Pons (tissue), 1 donor: ENCODE results near the gene SH2D7.

Experiments used
- DNase-seq: peaks from one replicate; pipeline ENCODE4 v3.0.0-alpha.2; 2016; ENCODE audit warnings: low spot score

The SH2D7 gene

GRCh38 chr15:78092261-78093041 is at the start of gene SH2D7:
SH2D7 (plus strand) TSS chr15:78092561; CDS start chr15:78092585, 24 bp downstream.
- DNase-seq, result no peak

- DNase-seq, result no peak
Measured at GRCh38 chr15:78044407-78045155, 47.8 kb upstream of the SH2D7 start.

GRCh38 chr15:78045189-78045588 is 47.2 kb upstream of the SH2D7 start:
- DNase-seq, result no peak

- no peak for DNase-seq
Measured at GRCh38 chr15:78046796-78047341, 45.5 kb upstream of the SH2D7 start.

GRCh38 chr15:78047761-78048627 is 44.4 kb upstream of the SH2D7 start:
- peak; percentile 69 for DNase-seq

GRCh38 chr15:78048628-78048920 is 43.8 kb upstream of the SH2D7 start:
- no peak for DNase-seq

GRCh38 chr15:78049691-78050440 is 42.5 kb upstream of the SH2D7 start:
- no peak for DNase-seq

- no peak for DNase-seq
Measured at GRCh38 chr15:78050441-78050809, 41.9 kb upstream of the SH2D7 start.

GRCh38 chr15:78050826-78051225 is 41.5 kb upstream of the SH2D7 start:
- no peak for DNase-seq

GRCh38 chr15:78051596-78051995 is 40.8 kb upstream of the SH2D7 start:
- DNase-seq, result no peak

- DNase-seq, result no peak
Measured at GRCh38 chr15:78052001-78052401, 40.4 kb upstream of the SH2D7 start.

GRCh38 chr15:78052545-78052944 is 39.8 kb upstream of the SH2D7 start:
- DNase-seq, result no peak

- DNase-seq, result no peak
Measured at GRCh38 chr15:78054518-78054917, 37.8 kb upstream of the SH2D7 start.

- no peak for DNase-seq
Measured at GRCh38 chr15:78054966-78055365, 37.4 kb upstream of the SH2D7 start.

- DNase-seq, result no peak
Measured at GRCh38 chr15:78055919-78056713, 36.2 kb upstream of the SH2D7 start.

GRCh38 chr15:78056714-78057269 is 35.6 kb upstream of the SH2D7 start:
- no peak for DNase-seq

GRCh38 chr15:78057803-78058202 is 34.6 kb upstream of the SH2D7 start:
- DNase-seq, result no peak

GRCh38 chr15:78058401-78058935 is 33.9 kb upstream of the SH2D7 start:
- DNase-seq, result no peak

- DNase-seq, result no peak
Measured at GRCh38 chr15:78059110-78059839, 33.1 kb upstream of the SH2D7 start.

- DNase-seq, result no peak
Measured at GRCh38 chr15:78060232-78060631, 32.1 kb upstream of the SH2D7 start.
